ENCODE results near the gene POLR1B.
"Not testable (repeated sequence)": the region's sequence is repeated elsewhere in the genome, so short reads cannot be mapped to it uniquely, and the experiment has no call there.

POLR1B gene

GRCh38 chr2:112600634-112601033, 58.4 kb downstream of the POLR1B start:
- Histone ChIP-seq H3K36me3 (ENCODE audit: control insufficient read depth, insufficient read depth, low read length) (no peaks in the 10 kb centered on the region), H3K4me1 (ENCODE audit: control insufficient read depth, insufficient read depth, low read length) (no peaks in the 10 kb centered on the region), H3K27me3 (ENCODE audit: control insufficient read depth, insufficient read depth, low read length) (no peaks in the 10 kb centered on the region), H3K9me3 (ENCODE audit: control insufficient read depth, insufficient read depth, low read length) (no peaks in the 10 kb centered on the region), H3K4me3 (ENCODE audit: low read length) (no peak overlapping the region), H3K27ac (ENCODE audit: low read length) (no peak overlapping the region)
- no peak for DNase-seq (ENCODE audit: low read depth, low spot score)
- no CpG with 5 or more reads among the region's 3 CpGs for WGBS (ENCODE audit: insufficient coverage, insufficient read length)

GRCh38 chr2:112601754-112602153, 59.5 kb downstream of the POLR1B start:
- no peaks in the 10 kb centered on the region for H3K36me3 ChIP-seq (ENCODE audit: control insufficient read depth, insufficient read depth, low read length)
- WGBS (ENCODE audit: insufficient coverage, insufficient read length), result no CpG with 5 or more reads among the region's 3 CpGs
- H3K9me3 ChIP-seq (ENCODE audit: control insufficient read depth, insufficient read depth, low read length), result no peaks in the 10 kb centered on the region
- H3K27ac ChIP-seq (ENCODE audit: low read length), result no peak overlapping the region
- no peak overlapping the region for H3K4me3 ChIP-seq (ENCODE audit: low read length)
- DNase-seq (ENCODE audit: low read depth, low spot score), result no peak
- H3K4me1 ChIP-seq (ENCODE audit: control insufficient read depth, insufficient read depth, low read length), result no peaks in the 10 kb centered on the region; the same call in 1 of the 2 replicates
- H3K27me3 ChIP-seq (ENCODE audit: control insufficient read depth, insufficient read depth, low read length), result no peaks in the 10 kb centered on the region

DNA sequence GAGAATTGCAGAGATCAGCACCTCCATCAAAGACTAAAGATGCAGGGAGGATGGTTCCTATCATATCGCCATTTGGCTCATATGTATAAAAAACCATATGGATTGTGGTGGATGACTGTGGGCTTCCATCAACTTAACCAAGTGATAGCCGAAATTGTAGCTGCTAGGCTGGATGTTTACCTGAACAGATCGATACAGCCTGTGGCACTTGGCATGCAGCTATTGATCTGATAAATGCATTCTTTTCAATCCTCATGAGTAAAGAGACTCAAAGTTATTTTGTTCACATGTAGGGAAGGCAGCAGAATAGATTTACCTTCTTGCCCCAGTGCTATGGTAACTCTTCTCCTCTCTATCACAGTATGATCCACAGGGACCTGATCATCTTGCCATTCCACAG, 60.7 kb downstream of the POLR1B start:
- WGBS (ENCODE audit: insufficient coverage, insufficient read length), result no CpG with 5 or more reads among the region's 3 CpGs
- Histone ChIP-seq H3K36me3 (ENCODE audit: control insufficient read depth, insufficient read depth, low read length) (no peaks in the 10 kb centered on the region), H3K9me3 (ENCODE audit: control insufficient read depth, insufficient read depth, low read length) (no peaks in the 10 kb centered on the region), H3K27me3 (ENCODE audit: control insufficient read depth, insufficient read depth, low read length) (no peaks in the 10 kb centered on the region), H3K4me3 (ENCODE audit: low read length) (no peak overlapping the region), H3K4me1 (ENCODE audit: control insufficient read depth, insufficient read depth, low read length) (no peaks in the 10 kb centered on the region; the same call in 1 of the 2 replicates), H3K27ac (ENCODE audit: low read length) (no peak overlapping the region)
- DNase-seq (ENCODE audit: low read depth, low spot score), result no peak

GRCh38 chr2:112603731-112604130, 61.5 kb downstream of the POLR1B start:
- DNase-seq (ENCODE audit: low read depth, low spot score), result no peak
- Histone ChIP-seq H3K4me1 (ENCODE audit: control insufficient read depth, insufficient read depth, low read length) (no peaks in the 10 kb centered on the region; the same call in 1 of the 2 replicates), H3K27ac (ENCODE audit: low read length) (no peak overlapping the region), H3K27me3 (ENCODE audit: control insufficient read depth, insufficient read depth, low read length) (no peaks in the 10 kb centered on the region), H3K36me3 (ENCODE audit: control insufficient read depth, insufficient read depth, low read length) (no peaks in the 10 kb centered on the region), H3K4me3 (ENCODE audit: low read length) (no peak overlapping the region), H3K9me3 (ENCODE audit: control insufficient read depth, insufficient read depth, low read length) (no peaks in the 10 kb centered on the region)
- WGBS (ENCODE audit: insufficient coverage, insufficient read length), result no CpG with 5 or more reads among the region's 2 CpGs

GRCh38 chr2:112604952-112605351, 62.7 kb downstream of the POLR1B start:
- Histone ChIP-seq H3K27ac (ENCODE audit: low read length) (no peak overlapping the region), H3K4me1 (ENCODE audit: control insufficient read depth, insufficient read depth, low read length) (no peaks in the 10 kb centered on the region; the same call in 1 of the 2 replicates), H3K4me3 (ENCODE audit: low read length) (no peak overlapping the region), H3K9me3 (ENCODE audit: control insufficient read depth, insufficient read depth, low read length) (no peaks in the 10 kb centered on the region), H3K36me3 (ENCODE audit: control insufficient read depth, insufficient read depth, low read length) (no peaks in the 10 kb centered on the region), H3K27me3 (ENCODE audit: control insufficient read depth, insufficient read depth, low read length) (no peaks in the 10 kb centered on the region)
- no CpG with 5 or more reads among the region's 4 CpGs for WGBS (ENCODE audit: insufficient coverage, insufficient read length)
- no peak for DNase-seq (ENCODE audit: low read depth, low spot score)

DNA sequence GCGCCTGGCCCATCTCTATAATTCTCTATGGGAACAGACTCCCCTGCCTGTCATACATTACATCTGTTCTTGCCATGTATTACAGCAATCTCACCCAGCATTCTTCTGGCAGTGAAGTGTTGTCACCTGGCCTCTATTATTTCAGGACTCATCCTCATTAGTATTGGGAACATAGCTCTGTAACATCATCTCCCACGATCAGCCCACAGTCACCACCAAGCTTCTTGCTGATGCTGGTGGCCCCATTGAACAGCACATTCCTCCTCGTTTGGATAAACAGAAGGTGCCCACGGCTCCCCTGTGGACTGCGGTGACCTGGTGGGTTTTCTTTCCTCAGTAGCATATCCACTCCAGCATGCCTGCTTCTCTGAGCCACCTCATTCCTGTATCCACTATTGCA, 63.7 kb downstream of the POLR1B start:
- Histone ChIP-seq H3K27me3 (ENCODE audit: control insufficient read depth, insufficient read depth, low read length) (no peaks in the 10 kb centered on the region), H3K36me3 (ENCODE audit: control insufficient read depth, insufficient read depth, low read length) (no peaks in the 10 kb centered on the region), H3K27ac (ENCODE audit: low read length) (no peak overlapping the region), H3K4me3 (ENCODE audit: low read length) (no peak overlapping the region), H3K9me3 (ENCODE audit: control insufficient read depth, insufficient read depth, low read length) (no peaks in the 10 kb centered on the region), H3K4me1 (ENCODE audit: control insufficient read depth, insufficient read depth, low read length) (no peaks in the 10 kb centered on the region; the same call in 1 of the 2 replicates)
- WGBS (ENCODE audit: insufficient coverage, insufficient read length), result no CpG with 5 or more reads among the region's 5 CpGs
- no peak for DNase-seq (ENCODE audit: low read depth, low spot score)

DNA sequence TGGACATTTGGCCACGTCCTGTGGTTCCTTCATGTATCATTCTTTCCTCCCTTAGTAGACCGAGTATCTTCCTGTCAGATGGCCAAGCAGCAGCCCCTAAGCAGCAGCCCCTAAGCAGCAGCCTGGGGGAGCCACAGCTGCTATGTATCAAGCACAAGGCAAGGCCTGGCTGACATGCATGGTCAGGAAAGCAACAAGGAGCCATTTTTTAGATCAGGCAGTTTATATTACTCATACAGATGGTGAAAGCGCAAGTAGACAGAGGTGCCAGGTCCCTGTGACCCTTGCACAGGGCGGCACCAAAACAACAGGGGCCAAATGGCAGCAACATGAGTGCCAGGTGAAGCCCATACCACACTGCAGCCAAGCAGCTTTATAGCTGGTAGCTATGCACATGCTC, 64.3 kb downstream of the POLR1B start:
- Histone ChIP-seq H3K9me3 (ENCODE audit: control insufficient read depth, insufficient read depth, low read length) (no peaks in the 10 kb centered on the region), H3K27me3 (ENCODE audit: control insufficient read depth, insufficient read depth, low read length) (no peaks in the 10 kb centered on the region), H3K4me1 (ENCODE audit: control insufficient read depth, insufficient read depth, low read length) (no peaks in the 10 kb centered on the region; the same call in 1 of the 2 replicates), H3K4me3 (ENCODE audit: low read length) (no peak overlapping the region), H3K36me3 (ENCODE audit: control insufficient read depth, insufficient read depth, low read length) (no peaks in the 10 kb centered on the region), H3K27ac (ENCODE audit: low read length) (no peak overlapping the region)
- no peak for DNase-seq (ENCODE audit: low read depth, low spot score)
- no CpG with 5 or more reads among the region's 4 CpGs for WGBS (ENCODE audit: insufficient coverage, insufficient read length)

DNA sequence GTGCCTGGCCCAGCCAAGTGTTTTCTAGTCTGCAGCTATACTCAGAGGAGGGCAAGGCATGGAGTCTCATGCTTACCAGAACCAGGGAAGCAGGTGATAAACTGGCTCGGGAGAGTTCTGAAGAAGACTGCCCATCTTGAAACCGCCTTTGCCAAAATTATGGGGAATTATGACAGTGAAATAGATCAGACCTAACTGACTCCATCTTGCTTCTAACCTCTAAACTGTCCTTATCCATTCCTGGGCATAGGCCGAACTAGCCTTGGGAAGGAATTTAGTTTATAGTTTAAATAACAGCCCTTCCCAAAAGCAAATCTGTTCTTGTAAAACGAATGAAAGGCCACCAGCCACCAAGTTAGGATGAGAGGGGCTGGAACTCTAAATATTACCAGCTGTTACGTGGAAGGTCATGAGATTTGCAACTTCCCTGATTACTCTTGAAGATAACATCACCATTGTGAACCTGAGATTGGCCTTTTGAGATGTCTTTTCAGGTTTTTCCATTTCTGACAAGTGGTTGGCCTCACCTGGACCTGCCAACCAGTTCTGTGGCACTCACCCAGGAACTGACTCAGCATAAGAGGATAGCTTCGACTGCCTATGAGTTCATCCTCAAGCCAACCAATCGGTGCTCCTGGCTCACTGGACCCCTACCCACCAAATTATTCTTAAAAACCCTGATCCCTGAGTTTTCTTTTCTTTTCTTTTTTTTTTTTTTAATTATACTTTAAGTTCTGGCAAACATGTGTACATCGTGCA, 65.6 kb downstream of the POLR1B start:
- H3K36me3 ChIP-seq (ENCODE audit: control insufficient read depth, insufficient read depth, low read length), result no peaks in the 10 kb centered on the region
- H3K4me1 ChIP-seq (ENCODE audit: control insufficient read depth, insufficient read depth, low read length), result no peaks in the 10 kb centered on the region; the same call in 1 of the 2 replicates
- no peaks in the 10 kb centered on the region for H3K9me3 ChIP-seq (ENCODE audit: control insufficient read depth, insufficient read depth, low read length)
- H3K27me3 ChIP-seq (ENCODE audit: control insufficient read depth, insufficient read depth, low read length), result no peaks in the 10 kb centered on the region
- no CpG with 5 or more reads among the region's 8 CpGs for WGBS (ENCODE audit: insufficient coverage, insufficient read length)
- no peak overlapping the region for H3K27ac ChIP-seq (ENCODE audit: low read length)
- DNase-seq (ENCODE audit: low read depth, low spot score), result no peak
- no peak overlapping the region for H3K4me3 ChIP-seq (ENCODE audit: low read length)

- H3K27ac ChIP-seq (ENCODE audit: low read length); H3K4me3 ChIP-seq (ENCODE audit: low read length); H3K9me3 ChIP-seq (ENCODE audit: control insufficient read depth, insufficient read depth, low read length); H3K27me3 ChIP-seq (ENCODE audit: control insufficient read depth, insufficient read depth, low read length); DNase-seq (ENCODE audit: low read depth, low spot score); H3K36me3 ChIP-seq (ENCODE audit: control insufficient read depth, insufficient read depth, low read length); H3K4me1 ChIP-seq (ENCODE audit: control insufficient read depth, insufficient read depth, low read length): not testable (repeated sequence)
- WGBS (ENCODE audit: insufficient coverage, insufficient read length), result no CpG with 5 or more reads among the region's 4 CpGs
Observed at GRCh38 chr2:112609320-112609719, 67.1 kb downstream of the POLR1B start.

DNA sequence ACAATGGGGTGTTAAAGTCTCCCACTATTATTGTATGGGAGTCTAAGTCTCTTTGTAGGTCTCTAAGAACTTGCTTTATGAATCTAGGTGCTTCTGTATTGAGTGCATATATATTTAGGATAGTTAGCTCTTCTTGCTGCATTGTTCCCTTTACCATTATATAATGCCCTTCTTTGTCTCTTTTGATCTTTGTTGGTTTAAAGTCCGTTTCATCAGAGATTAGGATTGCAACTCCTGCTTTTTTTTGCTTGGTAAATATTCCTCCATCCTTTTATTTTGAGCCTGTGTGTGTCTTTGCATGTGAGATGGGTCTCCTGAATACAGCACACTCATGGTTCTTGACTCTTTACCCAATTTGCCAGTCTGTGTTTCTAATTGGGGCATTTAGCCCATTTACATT, 70.0 kb downstream of the POLR1B start:
- not testable (repeated sequence) for DNase-seq (ENCODE audit: low read depth, low spot score); H3K27me3 ChIP-seq (ENCODE audit: control insufficient read depth, insufficient read depth, low read length); H3K9me3 ChIP-seq (ENCODE audit: control insufficient read depth, insufficient read depth, low read length); H3K36me3 ChIP-seq (ENCODE audit: control insufficient read depth, insufficient read depth, low read length); H3K4me1 ChIP-seq (ENCODE audit: control insufficient read depth, insufficient read depth, low read length); H3K4me3 ChIP-seq (ENCODE audit: low read length); H3K27ac ChIP-seq (ENCODE audit: low read length)
- WGBS (ENCODE audit: insufficient coverage, insufficient read length), result no CpG with 5 or more reads among the region's 1 CpG
